Vagina (tissue), 2 donors: ENCODE measurements around the gene CGNL1. TPM values are rescaled to one million over a fixed set of nuclear protein-coding genes. Genes with fewer than 3 reads are reported as not detected.

Experiments
- DNase-seq, 2 donors: peaks; one replicate each; pipeline ENCODE4 v3.0.0-alpha.2; 2017; ENCODE audit errors: extremely low spot score in 2 of 2
- H3K27ac ChIP-seq: fragments of 200-600 bp; sonication (generic); one replicate; pipeline ENCODE4 v1.5.1; 2019
- H3K27me3 ChIP-seq: fragments of 200-600 bp; sonication (generic); one replicate; pipeline ENCODE4 v1.5.1; 2019
- H3K36me3 ChIP-seq, 2 donors: fragments of 200-600 bp; sonication (generic); one replicate each; pipeline ENCODE4 v1.5.1; 2017 to 2019
- H3K4me1 ChIP-seq: fragments of 200-600 bp; sonication (generic); one replicate; pipeline ENCODE4 v1.5.1; 2019
- H3K4me3 ChIP-seq, 2 donors: fragments of 200-600 bp; sonication (generic); 1 replicate in 1 of 2; 2 replicates in 1 of 2; pipeline ENCODE4 v1.5.1; 2016 to 2019
- H3K9me3 ChIP-seq: fragments of 200-600 bp; sonication (generic); one replicate; pipeline ENCODE4 v1.5.1; 2019
- CTCF ChIP-seq, 3 experiments: fragments of 450-650 bp in 2 of 3; fragments of 200-600 bp in 1 of 3; sonication (generic) in 1 of 3; IDR thresholded peaks; one replicate each; pipeline ENCODE4 v1.5.1; 2017 to 2019; ENCODE audit warnings: antibody characterized with exemption in 3 of 3, mild to moderate bottlenecking in 2 of 3, moderate library complexity in 2 of 3
- POLR2A ChIP-seq, 2 donors: fragments of 450-650 bp; IDR thresholded peaks; one replicate each; pipeline ENCODE4 v1.6.1; 2017; ENCODE audit warnings: antibody characterized with exemption in 2 of 2, mild to moderate bottlenecking in 2 of 2, moderate library complexity in 2 of 2
- POLR2AphosphoS5 ChIP-seq, 2 donors: sonication (generic); formaldehyde crosslinking; IDR thresholded peaks; one replicate each; pipeline ENCODE4 v1.9.0; 2017; ENCODE audit warnings: antibody characterized with exemption in 2 of 2, mild to moderate bottlenecking in 2 of 2, low read depth in 1 of 2; ENCODE audit not compliant: insufficient read depth in 1 of 2
- intact Hi-C: fragments of 100-400 bp; cut with DNase I; formaldehyde crosslinking; loops from one replicate; pipeline ENCODE4 v1.15.1; 2023
- total RNA-seq: library from RNA; depleted of rRNA; stranded (reverse); fragments of >200 nt; gene quantifications from one replicate; pipeline ENCODE4 v1.2.3, GENCODE V29; 2016

The CGNL1 gene
- total RNA-seq, 1 donor from 2014 or later: 38.3 TPM

- Histone ChIP-seq H3K36me3 (no peaks in the 10 kb centered on the region), H3K4me3 (no peak overlapping the region), H3K27ac (no peak overlapping the region), H3K27me3 (no peaks in the 10 kb centered on the region), H3K4me1 (peaks cover 22% of the 10 kb centered on the region), H3K9me3 (no peaks in the 10 kb centered on the region)
- DNase-seq: no peak
- intact Hi-C loops: no loop called here
- TF ChIP-seq POLR2A (IDR thresholded peaks at IDR 0.05) (no peak), CTCF (IDR thresholded peaks at IDR 0.05) (no peak), POLR2AphosphoS5 (IDR thresholded peaks at IDR 0.05; ENCODE audit: insufficient read depth in 1 of 2, low read depth in 1 of 2) (no peak)
Observed at GRCh38 chr15:57494581-57494980, 118.3 kb downstream of the CGNL1 start.

- Histone ChIP-seq H3K4me3 (no peak overlapping the region), H3K36me3 (no peaks in the 10 kb centered on the region), H3K9me3 (no peaks in the 10 kb centered on the region), H3K4me1 (peaks cover 22% of the 10 kb centered on the region), H3K27ac (no peak overlapping the region), H3K27me3 (no peaks in the 10 kb centered on the region)
- TF ChIP-seq POLR2AphosphoS5 (IDR thresholded peaks at IDR 0.05; ENCODE audit: insufficient read depth in 1 of 2, low read depth in 1 of 2) (no peak), CTCF (IDR thresholded peaks at IDR 0.05) (no peak), POLR2A (IDR thresholded peaks at IDR 0.05) (no peak)
- intact Hi-C loops: no loop called here
- DNase-seq: no peak
Observed at GRCh38 chr15:57495041-57495440, 118.7 kb downstream of the CGNL1 start.

- H3K27ac ChIP-seq: no peak overlapping the region
- peaks cover 22% of the 10 kb centered on the region for H3K4me1 ChIP-seq
- intact Hi-C loops: no loop called here
Observed at GRCh38 chr15:57495554-57496165, 119.4 kb downstream of the CGNL1 start.

GRCh38 chr15:57496594-57496945 is 120.3 kb downstream of the CGNL1 start:
- no peak overlapping the region for H3K27ac ChIP-seq
- intact Hi-C loops: no loop called here

More at GRCh38 chr15:57495554-57496165, 119.4 kb downstream of the CGNL1 start:
- Histone ChIP-seq H3K27me3 (no peaks in the 10 kb centered on the region), H3K36me3 (no peaks in the 10 kb centered on the region), H3K4me3 (no peak overlapping the region), H3K9me3 (no peaks in the 10 kb centered on the region)
- DNase-seq: no peak
- TF ChIP-seq POLR2AphosphoS5 (IDR thresholded peaks at IDR 0.05; ENCODE audit: insufficient read depth in 1 of 2, low read depth in 1 of 2): no peak
- TF ChIP-seq CTCF (IDR thresholded peaks at IDR 0.05): no peak
- TF ChIP-seq POLR2A (IDR thresholded peaks at IDR 0.05): no peak

More at GRCh38 chr15:57496594-57496945, 120.3 kb downstream of the CGNL1 start:
- no peaks in the 10 kb centered on the region for H3K9me3 ChIP-seq
- no peak for TF ChIP-seq POLR2AphosphoS5 (IDR thresholded peaks at IDR 0.05; ENCODE audit: insufficient read depth in 1 of 2, low read depth in 1 of 2)
- TF ChIP-seq CTCF (IDR thresholded peaks at IDR 0.05): no peak
- TF ChIP-seq POLR2A (IDR thresholded peaks at IDR 0.05): no peak
- H3K27me3 ChIP-seq: no peaks in the 10 kb centered on the region
- DNase-seq: no peak
- no peak overlapping the region for H3K4me3 ChIP-seq
- H3K36me3 ChIP-seq: no peaks in the 10 kb centered on the region
- H3K4me1 ChIP-seq: peaks cover 22% of the 10 kb centered on the region
